ENCODE data around the gene PPBP. TPM values are rescaled to one million over a fixed set of nuclear protein-coding genes. Genes with fewer than 3 reads are reported as not detected.

Gene PPBP
- total RNA-seq, 1 donor from 2014 or later = not detected

DNA sequence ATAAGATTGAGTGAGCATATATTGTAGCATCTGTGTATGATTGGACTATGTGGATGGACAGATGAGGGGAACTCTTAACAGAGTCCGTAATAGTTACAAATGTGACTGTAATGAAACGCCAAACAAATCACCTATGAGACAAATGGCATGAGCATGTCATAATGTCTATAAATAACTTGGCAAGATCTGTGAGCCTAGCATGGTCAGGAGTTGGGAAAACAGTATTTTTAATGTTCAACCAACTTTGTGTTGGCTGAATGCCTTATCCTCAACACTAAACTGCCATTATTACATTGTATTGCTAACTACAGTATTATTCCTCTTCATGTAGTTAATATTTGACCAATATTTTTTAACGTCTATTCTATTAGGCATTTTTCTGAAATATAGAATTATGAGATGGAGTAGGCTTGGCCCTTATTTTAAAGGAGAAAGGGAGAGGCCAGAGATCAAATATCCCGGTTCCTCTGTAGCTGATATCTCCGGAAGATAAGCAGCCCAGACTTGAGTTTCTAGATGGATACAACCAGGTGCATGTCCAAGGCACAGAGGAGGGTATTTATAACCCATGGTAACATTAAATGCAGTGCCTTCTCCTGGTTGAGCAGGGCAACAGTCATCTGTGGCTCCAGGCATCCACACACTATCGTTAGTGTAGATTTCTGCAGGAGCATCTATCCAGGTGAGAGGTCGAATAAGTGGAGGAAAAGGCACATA, 38.8 kb downstream of the PPBP start:
- no peaks in the 10 kb centered on the region for H3K9me3 Mint-ChIP-seq (ENCODE audit: unreplicated experiment)
- no peak overlapping the region for H3K27ac Mint-ChIP-seq (ENCODE audit: unreplicated experiment)
- H3K4me3 Mint-ChIP-seq (ENCODE audit: unreplicated experiment) = no peak overlapping the region
- H3K4me1 Mint-ChIP-seq (ENCODE audit: unreplicated experiment) = peaks cover 5% of the 10 kb centered on the region
- no peaks in the 10 kb centered on the region for H3K36me3 Mint-ChIP-seq (ENCODE audit: low read depth, unreplicated experiment)
- peaks cover 2% of the 10 kb centered on the region for H3K27me3 Mint-ChIP-seq (ENCODE audit: unreplicated experiment)
- TF ChIP-seq, protein P1, sequence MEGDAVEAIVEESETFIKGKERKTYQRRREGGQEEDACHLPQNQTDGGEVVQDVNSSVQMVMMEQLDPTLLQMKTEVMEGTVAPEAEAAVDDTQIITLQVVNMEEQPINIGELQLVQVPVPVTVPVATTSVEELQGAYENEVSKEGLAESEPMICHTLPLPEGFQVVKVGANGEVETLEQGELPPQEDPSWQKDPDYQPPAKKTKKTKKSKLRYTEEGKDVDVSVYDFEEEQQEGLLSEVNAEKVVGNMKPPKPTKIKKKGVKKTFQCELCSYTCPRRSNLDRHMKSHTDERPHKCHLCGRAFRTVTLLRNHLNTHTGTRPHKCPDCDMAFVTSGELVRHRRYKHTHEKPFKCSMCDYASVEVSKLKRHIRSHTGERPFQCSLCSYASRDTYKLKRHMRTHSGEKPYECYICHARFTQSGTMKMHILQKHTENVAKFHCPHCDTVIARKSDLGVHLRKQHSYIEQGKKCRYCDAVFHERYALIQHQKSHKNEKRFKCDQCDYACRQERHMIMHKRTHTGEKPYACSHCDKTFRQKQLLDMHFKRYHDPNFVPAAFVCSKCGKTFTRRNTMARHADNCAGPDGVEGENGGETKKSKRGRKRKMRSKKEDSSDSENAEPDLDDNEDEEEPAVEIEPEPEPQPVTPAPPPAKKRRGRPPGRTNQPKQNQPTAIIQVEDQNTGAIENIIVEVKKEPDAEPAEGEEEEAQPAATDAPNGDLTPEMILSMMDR (IDR thresholded peaks at IDR 0.05; ENCODE audit: unreplicated experiment) = no peak
- DNase-seq (ENCODE audit: low spot score) = no peak

DNA sequence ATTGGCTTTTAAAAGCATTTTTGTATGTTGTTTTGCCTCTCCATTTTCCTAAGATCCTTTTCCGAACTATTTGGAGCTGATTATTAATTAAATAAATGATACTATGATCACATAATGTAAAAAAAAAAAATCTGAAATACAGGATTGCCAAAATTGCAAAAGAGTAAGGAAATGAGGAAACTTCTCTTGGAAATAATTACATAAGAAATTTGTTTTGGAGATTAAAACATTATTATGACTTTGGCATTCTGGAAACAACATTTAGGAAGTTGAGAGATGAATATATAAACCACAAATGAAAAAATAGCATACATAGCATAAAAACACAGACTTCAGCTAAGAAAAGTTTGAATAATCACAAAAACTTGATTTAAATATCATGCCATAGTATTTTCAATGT, 39.7 kb downstream of the PPBP start:
- peaks cover 9% of the 10 kb centered on the region for H3K4me1 Mint-ChIP-seq (ENCODE audit: unreplicated experiment)
- TF ChIP-seq, protein P1 (IDR thresholded peaks at IDR 0.05; ENCODE audit: unreplicated experiment) = no peak
- no peaks in the 10 kb centered on the region for H3K36me3 Mint-ChIP-seq (ENCODE audit: low read depth, unreplicated experiment)
- DNase-seq (ENCODE audit: low spot score) = no peak
- H3K4me3 Mint-ChIP-seq (ENCODE audit: unreplicated experiment) = no peak overlapping the region
- H3K27me3 Mint-ChIP-seq (ENCODE audit: unreplicated experiment) = peaks cover 2% of the 10 kb centered on the region
- no peak overlapping the region for H3K27ac Mint-ChIP-seq (ENCODE audit: unreplicated experiment)
- H3K9me3 Mint-ChIP-seq (ENCODE audit: unreplicated experiment) = no peaks in the 10 kb centered on the region

DNA sequence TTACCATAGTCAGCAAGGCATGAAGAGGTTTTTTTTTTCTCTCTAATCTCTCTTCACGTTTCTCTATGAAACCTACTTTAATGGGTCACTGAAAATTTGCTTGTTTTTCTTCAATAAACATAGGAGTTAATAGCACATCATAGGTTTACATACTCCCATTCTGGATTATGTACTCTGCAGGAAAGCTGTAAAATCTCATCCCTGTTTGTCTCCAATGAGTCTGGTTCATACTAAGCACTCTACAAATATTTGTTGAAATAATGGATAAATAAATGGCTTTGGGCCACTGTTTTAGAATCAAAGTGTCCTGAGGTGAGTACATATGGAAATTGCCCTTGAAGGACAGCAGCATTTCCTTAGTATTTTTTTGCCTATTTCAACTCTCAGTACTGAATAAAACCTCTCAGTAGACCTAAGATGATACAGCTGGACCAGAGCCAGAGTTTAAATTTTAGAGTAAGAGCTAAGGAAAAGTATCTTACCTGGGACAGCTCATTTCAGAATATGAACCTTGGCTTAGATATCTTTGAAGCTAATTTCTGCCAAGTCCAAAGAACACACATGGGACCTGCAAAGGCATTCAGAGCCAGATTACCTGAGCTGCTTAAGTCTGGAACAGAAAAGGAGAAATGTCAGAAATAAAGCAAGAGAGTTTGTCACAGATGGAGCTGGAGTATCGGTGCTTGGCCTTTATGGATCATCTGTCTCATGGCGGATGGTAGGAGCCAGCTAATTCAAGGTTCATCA, 40.6 kb downstream of the PPBP start:
- no peaks in the 10 kb centered on the region for H3K9me3 Mint-ChIP-seq (ENCODE audit: unreplicated experiment)
- TF ChIP-seq, protein P1 (IDR thresholded peaks at IDR 0.05; ENCODE audit: unreplicated experiment) = no peak
- no peak for DNase-seq (ENCODE audit: low spot score)
- no peak overlapping the region for H3K4me3 Mint-ChIP-seq (ENCODE audit: unreplicated experiment)
- no peaks in the 10 kb centered on the region for H3K36me3 Mint-ChIP-seq (ENCODE audit: low read depth, unreplicated experiment)
- peaks cover 11% of the 10 kb centered on the region for H3K4me1 Mint-ChIP-seq (ENCODE audit: unreplicated experiment)
- peaks cover under 1% of the 10 kb centered on the region for H3K27me3 Mint-ChIP-seq (ENCODE audit: unreplicated experiment)
- H3K27ac Mint-ChIP-seq (ENCODE audit: unreplicated experiment) = no peak overlapping the region

DNA sequence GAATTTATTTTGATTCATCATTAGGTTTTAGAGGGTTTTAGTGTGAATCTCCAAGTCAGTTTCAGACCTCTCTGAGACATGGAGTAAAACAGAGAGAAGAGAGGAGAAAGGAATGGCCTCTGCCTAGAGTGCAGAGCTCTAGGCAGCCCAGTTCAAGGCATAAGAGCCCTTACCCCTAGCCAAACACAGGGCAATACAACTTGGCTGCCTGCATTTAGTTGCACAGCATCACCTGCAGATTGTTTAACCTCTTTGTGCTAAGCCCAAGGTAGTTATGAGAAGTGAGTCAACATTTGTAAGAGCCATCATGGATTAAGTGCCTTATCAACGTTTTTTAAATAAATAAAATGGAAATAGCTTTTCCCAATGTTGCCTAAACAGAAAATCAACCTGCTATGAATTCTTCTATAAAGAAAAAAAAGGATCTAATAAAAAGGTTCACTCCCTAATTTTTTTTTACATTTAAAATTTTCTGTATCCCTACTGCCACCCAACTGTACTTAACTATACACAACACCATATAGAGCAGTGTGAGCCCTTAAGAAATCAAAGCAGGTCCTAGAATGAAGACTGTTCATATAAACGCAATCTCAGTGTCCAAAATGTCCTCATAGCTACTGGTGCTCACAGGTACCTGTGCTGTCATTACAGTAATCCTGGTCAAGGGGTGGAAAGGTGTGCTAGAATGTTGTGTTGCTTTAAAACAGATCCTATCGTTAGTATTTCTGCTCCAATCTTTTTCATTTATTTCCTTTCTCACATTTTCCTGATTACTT, 42.1 kb downstream of the PPBP start:
- no peak for DNase-seq (ENCODE audit: low spot score)
- Mint-ChIP-seq H3K27ac (ENCODE audit: unreplicated experiment) (no peak overlapping the region), H3K27me3 (ENCODE audit: unreplicated experiment) (no peaks in the 10 kb centered on the region), H3K9me3 (ENCODE audit: unreplicated experiment) (no peaks in the 10 kb centered on the region), H3K4me1 (ENCODE audit: unreplicated experiment) (peaks cover 11% of the 10 kb centered on the region), H3K4me3 (ENCODE audit: unreplicated experiment) (no peak overlapping the region), H3K36me3 (ENCODE audit: low read depth, unreplicated experiment) (no peaks in the 10 kb centered on the region)
- TF ChIP-seq, protein P1 (IDR thresholded peaks at IDR 0.05; ENCODE audit: unreplicated experiment) = no peak

Measured in endothelial cell (in vitro differentiated cells).